ENCODE data around the gene PRPF18.

Gene PRPF18

GRCh38 chr10:13672548-13672947 lies 85.8 kb downstream of the PRPF18 start:
- H3K4me3 ChIP-seq (replicated peaks; ENCODE audit: low read depth, low read length) = no peak overlapping the region
- TF ChIP-seq, protein P1, sequence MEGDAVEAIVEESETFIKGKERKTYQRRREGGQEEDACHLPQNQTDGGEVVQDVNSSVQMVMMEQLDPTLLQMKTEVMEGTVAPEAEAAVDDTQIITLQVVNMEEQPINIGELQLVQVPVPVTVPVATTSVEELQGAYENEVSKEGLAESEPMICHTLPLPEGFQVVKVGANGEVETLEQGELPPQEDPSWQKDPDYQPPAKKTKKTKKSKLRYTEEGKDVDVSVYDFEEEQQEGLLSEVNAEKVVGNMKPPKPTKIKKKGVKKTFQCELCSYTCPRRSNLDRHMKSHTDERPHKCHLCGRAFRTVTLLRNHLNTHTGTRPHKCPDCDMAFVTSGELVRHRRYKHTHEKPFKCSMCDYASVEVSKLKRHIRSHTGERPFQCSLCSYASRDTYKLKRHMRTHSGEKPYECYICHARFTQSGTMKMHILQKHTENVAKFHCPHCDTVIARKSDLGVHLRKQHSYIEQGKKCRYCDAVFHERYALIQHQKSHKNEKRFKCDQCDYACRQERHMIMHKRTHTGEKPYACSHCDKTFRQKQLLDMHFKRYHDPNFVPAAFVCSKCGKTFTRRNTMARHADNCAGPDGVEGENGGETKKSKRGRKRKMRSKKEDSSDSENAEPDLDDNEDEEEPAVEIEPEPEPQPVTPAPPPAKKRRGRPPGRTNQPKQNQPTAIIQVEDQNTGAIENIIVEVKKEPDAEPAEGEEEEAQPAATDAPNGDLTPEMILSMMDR (IDR thresholded peaks at IDR 0.05; ENCODE audit: low read length, missing control alignments) = no peak
- no peak for DNase-seq (ENCODE audit: low read depth)

GRCh38 chr10:13673156-13673555 lies 86.4 kb downstream of the PRPF18 start:
- TF ChIP-seq, protein P1 (IDR thresholded peaks at IDR 0.05; ENCODE audit: low read length, missing control alignments) = no peak
- no peak for DNase-seq (ENCODE audit: low read depth)
- no peak overlapping the region for H3K4me3 ChIP-seq (replicated peaks; ENCODE audit: low read depth, low read length)

- TF ChIP-seq, protein P1 (IDR thresholded peaks at IDR 0.05; ENCODE audit: low read length, missing control alignments) = no peak
- DNase-seq (ENCODE audit: low read depth) = no peak
- H3K4me3 ChIP-seq (replicated peaks; ENCODE audit: low read depth, low read length) = no peak overlapping the region
Measured at GRCh38 chr10:13674645-13675588, 88.2 kb downstream of the PRPF18 start.

DNA sequence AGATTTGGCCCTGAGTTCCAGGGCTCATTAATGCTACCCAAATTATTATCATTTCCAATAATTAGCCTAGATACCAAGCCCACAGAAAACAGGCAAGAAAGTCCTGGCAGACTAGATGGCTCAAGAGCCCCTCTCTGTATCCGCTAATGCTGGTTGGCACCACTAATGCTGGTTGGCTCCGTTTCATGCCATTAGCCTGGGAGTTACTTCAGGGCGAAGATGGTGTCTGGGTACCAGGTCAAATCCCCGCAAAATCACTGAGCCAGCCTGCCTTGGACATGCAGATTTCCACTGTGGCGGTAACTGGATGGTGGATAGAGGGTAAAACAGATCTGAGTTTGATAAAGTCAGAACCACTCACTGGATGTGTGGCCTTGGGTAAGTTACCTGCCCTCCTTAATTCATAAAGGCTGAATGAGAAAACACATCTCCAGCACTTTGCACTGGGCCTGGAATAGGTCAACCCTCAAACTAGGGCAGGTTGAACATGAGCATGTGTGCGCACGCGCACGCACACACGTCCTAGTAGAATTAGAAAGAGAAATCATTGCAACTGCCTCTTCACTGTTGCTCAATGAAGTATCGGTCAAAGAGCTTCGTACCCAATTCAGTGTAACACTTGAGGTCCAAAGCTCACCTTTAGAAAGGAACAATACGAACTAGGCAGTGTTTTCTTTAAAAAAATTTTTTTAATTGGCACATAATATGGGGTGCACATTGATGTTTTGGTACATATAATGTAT lies 91.5 kb downstream of the PRPF18 start:
- H3K4me3 ChIP-seq (replicated peaks; ENCODE audit: low read depth, low read length) = no peak overlapping the region
- TF ChIP-seq, protein P1 (IDR thresholded peaks at IDR 0.05; ENCODE audit: low read length, missing control alignments) = no peak
- no peak for DNase-seq (ENCODE audit: low read depth)
